ENCODE data around the gene AVPI1.

The AVPI1 gene

GRCh38 chr10:97679594-97679993, 7.4 kb downstream of the AVPI1 start:
- peaks cover 7% of the 10 kb centered on the region for H3K36me3 Mint-ChIP-seq (ENCODE audit: low read depth)
- TF ChIP-seq CTCF (IDR thresholded peaks at IDR 0.05; ENCODE audit: unreplicated experiment in 3 of 3): no peak
- no peak overlapping the region for H3K4me3 Mint-ChIP-seq
- no peak overlapping the region for H3K27ac Mint-ChIP-seq
- no peaks in the 10 kb centered on the region for H3K27me3 Mint-ChIP-seq (ENCODE audit: low read depth)
- H3K4me1 Mint-ChIP-seq: peaks cover 6% of the 10 kb centered on the region
- no peaks in the 10 kb centered on the region for H3K9me3 Mint-ChIP-seq

GRCh38 chr10:97676770-97677581, 10.1 kb downstream of the AVPI1 start:
- Mint-ChIP-seq H3K4me1 (no peaks in the 10 kb centered on the region), H3K9me3 (no peaks in the 10 kb centered on the region), H3K36me3 (ENCODE audit: low read depth) (peaks cover 21% of the 10 kb centered on the region), H3K27ac (no peak overlapping the region), H3K4me3 (no peak overlapping the region), H3K27me3 (ENCODE audit: low read depth) (no peaks in the 10 kb centered on the region)
- TF ChIP-seq CTCF (IDR thresholded peaks at IDR 0.05; ENCODE audit: unreplicated experiment in 3 of 3): peak; percentile 81 to 93 (median 86)

- Mint-ChIP-seq H3K4me3 (no peak overlapping the region), H3K4me1 (no peaks in the 10 kb centered on the region), H3K27ac (no peak overlapping the region), H3K36me3 (ENCODE audit: low read depth) (peaks cover 32% of the 10 kb centered on the region), H3K27me3 (ENCODE audit: low read depth) (no peaks in the 10 kb centered on the region), H3K9me3 (no peaks in the 10 kb centered on the region)
- no peak for TF ChIP-seq CTCF (IDR thresholded peaks at IDR 0.05; ENCODE audit: unreplicated experiment in 3 of 3)
Observed at GRCh38 chr10:97675222-97675621, 11.8 kb downstream of the AVPI1 start.

GRCh38 chr10:97673736-97674525, 13.1 kb downstream of the AVPI1 start:
- Mint-ChIP-seq H3K4me3 (no peak overlapping the region), H3K9me3 (no peaks in the 10 kb centered on the region), H3K36me3 (ENCODE audit: low read depth) (peaks cover 37% of the 10 kb centered on the region), H3K27ac (peak overlapping the region; percentile 16 to 78 (median 59)), H3K27me3 (ENCODE audit: low read depth) (no peaks in the 10 kb centered on the region), H3K4me1 (no peaks in the 10 kb centered on the region)
- no peak for TF ChIP-seq CTCF (IDR thresholded peaks at IDR 0.05; ENCODE audit: unreplicated experiment in 3 of 3)

GRCh38 chr10:97669571-97669970, 17.5 kb downstream of the AVPI1 start:
- Mint-ChIP-seq H3K27me3 (ENCODE audit: low read depth) (no peaks in the 10 kb centered on the region), H3K4me1 (no peaks in the 10 kb centered on the region), H3K36me3 (ENCODE audit: low read depth) (peaks cover 54% of the 10 kb centered on the region), H3K4me3 (no peak overlapping the region), H3K9me3 (no peaks in the 10 kb centered on the region), H3K27ac (no peak overlapping the region)
- TF ChIP-seq CTCF (IDR thresholded peaks at IDR 0.05; ENCODE audit: unreplicated experiment in 3 of 3): no peak
